ENCODE measurements around the gene PDZD2. TPM values are rescaled to one million over a fixed set of nuclear protein-coding genes. Genes with fewer than 3 reads are reported as not detected.

The PDZD2 gene
- total RNA-seq, 2 experiments from 2014 or later: not detected

GRCh38 chr5:31888564-31888963 is 249.6 kb downstream of the PDZD2 start:
- no peaks in the 10 kb centered on the region for H3K4me1 Mint-ChIP-seq
- H3K27ac Mint-ChIP-seq: no peak overlapping the region
- POLR2A ChIA-PET: no interaction called here
- H3K4me3 Mint-ChIP-seq: no peak overlapping the region
- no peaks in the 10 kb centered on the region for H3K9me3 Mint-ChIP-seq
- CTCF ChIA-PET: no interaction called here
- H3K36me3 Mint-ChIP-seq (ENCODE audit: low read depth): no peaks in the 10 kb centered on the region
- DNase-seq: no peak
- H3K27me3 Mint-ChIP-seq: peaks cover 4% of the 10 kb centered on the region

DNA sequence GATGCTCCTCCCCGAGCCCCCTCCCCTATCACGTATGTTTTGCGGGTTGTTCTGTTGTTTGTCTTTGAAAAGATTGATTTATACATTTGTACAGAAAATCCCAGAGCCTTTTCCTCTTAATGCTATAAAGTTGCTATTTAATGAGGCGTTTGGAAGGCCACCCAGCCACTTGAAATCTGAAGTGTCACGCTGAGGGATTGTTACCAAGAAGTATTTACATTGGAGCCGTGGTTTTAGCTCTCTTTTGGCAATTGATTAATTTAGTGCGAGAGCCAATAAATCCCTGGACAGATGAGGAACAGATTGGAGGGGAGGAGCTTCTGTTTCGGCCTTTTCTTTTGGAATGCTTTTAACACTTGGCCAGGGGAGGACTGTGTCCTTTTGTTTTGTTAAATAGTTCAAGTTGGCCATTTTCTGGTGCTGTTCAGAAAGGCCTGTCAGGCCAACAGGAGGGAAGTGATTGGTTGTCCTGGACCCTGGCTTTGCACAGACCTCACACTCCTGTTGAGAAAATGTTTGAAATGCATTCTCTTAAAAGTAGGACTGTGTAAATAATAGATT is 250.2 kb downstream of the PDZD2 start:
- Mint-ChIP-seq H3K4me1 (no peaks in the 10 kb centered on the region), H3K27ac (no peak overlapping the region), H3K9me3 (no peaks in the 10 kb centered on the region), H3K27me3 (peaks cover 4% of the 10 kb centered on the region), H3K36me3 (ENCODE audit: low read depth) (no peaks in the 10 kb centered on the region), H3K4me3 (no peak overlapping the region)
- DNase-seq: no peak
- ChIA-PET CTCF (no interaction called here), POLR2A (no interaction called here)

- no peaks in the 10 kb centered on the region for H3K36me3 Mint-ChIP-seq (ENCODE audit: low read depth)
- DNase-seq: no peak
- H3K4me3 Mint-ChIP-seq: no peak overlapping the region
- ChIA-PET POLR2A (no interaction called here), CTCF (no interaction called here)
- H3K4me1 Mint-ChIP-seq: no peaks in the 10 kb centered on the region
- peaks cover 4% of the 10 kb centered on the region for H3K27me3 Mint-ChIP-seq
- no peak overlapping the region for H3K27ac Mint-ChIP-seq
- H3K9me3 Mint-ChIP-seq: no peaks in the 10 kb centered on the region
These were observed 251.1 kb downstream of the PDZD2 start for GRCh38 chr5:31890046-31890445.

DNA sequence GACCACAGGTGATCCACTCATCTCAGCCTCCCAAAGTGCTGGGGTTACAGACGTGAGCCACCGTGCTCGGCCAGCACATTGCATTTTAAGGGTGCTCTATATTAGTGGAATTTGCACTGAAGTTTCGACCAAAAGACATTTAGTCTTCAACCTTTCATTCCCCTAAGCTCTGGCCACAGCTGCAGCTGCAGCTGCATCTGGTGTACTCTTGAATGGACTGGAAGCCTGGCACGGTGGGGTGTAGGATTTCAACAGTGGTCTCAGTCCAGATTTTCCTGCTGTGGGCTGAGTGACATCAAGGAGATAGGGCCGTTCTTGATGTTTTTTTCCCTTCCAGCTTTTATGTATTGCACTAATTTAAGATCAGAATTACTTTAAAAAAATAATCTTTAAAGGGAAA is 255.2 kb downstream of the PDZD2 start:
- DNase-seq: no peak
- no peaks in the 10 kb centered on the region for H3K4me1 Mint-ChIP-seq
- H3K27ac Mint-ChIP-seq: no peak overlapping the region
- ChIA-PET CTCF (no interaction called here), POLR2A (no interaction called here)
- H3K27me3 Mint-ChIP-seq: no peaks in the 10 kb centered on the region
- no peaks in the 10 kb centered on the region for H3K9me3 Mint-ChIP-seq
- no peak overlapping the region for H3K4me3 Mint-ChIP-seq
- H3K36me3 Mint-ChIP-seq (ENCODE audit: low read depth): no peaks in the 10 kb centered on the region

DNA sequence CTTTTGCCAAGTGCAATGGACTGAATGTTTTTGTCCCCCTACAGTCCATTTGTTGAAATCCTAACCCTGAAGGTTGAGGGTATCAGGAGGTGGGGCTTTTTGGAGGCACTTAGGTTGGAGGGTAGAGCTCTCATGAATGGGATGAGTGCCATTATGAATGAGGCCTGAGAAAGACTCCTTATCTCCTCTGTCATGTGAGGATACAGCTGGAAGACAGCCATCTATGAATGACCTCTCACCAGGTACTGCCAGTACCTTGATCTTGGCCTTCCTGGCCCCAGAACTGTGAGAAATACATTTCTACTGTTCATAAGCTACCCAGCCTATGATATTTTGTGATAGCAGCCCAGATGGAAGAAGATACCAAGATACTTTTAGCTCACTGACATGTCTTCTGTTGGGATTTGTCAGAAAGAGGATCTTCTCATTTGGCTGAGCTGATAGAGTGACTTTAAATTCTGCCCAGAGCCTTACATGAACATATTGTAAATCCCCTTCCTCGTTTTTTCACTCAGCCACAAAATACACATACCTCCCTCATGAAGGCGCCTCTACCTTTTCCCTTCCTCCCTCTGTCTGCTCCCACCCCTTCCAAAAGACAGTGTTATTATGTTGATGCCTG is 256.4 kb downstream of the PDZD2 start:
- DNase-seq: no peak
- H3K36me3 Mint-ChIP-seq (ENCODE audit: low read depth): no peaks in the 10 kb centered on the region
- ChIA-PET POLR2A (no interaction called here), CTCF (no interaction called here)
- H3K9me3 Mint-ChIP-seq: no peaks in the 10 kb centered on the region
- H3K27me3 Mint-ChIP-seq: no peaks in the 10 kb centered on the region
- H3K4me3 Mint-ChIP-seq: no peak overlapping the region
- no peak overlapping the region for H3K27ac Mint-ChIP-seq
- no peaks in the 10 kb centered on the region for H3K4me1 Mint-ChIP-seq

DNA sequence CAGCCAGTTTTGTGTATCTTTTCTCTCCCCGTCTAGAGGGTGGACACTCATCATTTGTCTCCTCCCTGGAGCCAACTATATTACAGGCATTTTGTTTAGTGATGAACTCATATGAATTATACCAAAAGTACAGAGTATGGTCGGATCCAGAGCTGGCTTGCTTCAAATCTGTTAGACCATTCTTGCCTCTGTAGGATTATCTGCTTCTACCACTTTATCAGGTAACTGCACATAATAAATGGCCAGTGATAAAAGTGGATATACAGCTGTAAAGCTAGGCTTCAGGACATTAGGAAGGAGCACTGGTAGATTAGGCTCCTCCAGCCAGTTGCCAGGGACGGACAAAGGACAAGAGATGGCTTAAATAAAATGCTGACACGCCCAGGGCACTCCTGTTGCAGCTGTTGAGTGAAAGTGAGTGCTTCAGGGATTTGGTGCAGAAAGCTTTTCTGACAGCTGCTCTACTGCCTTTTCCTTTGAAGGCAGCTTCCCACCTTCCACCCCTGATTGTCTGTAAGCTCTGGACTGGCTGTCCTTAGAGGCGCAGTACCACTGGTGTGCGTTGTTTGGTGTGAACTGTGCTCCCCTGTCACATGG is 259.2 kb downstream of the PDZD2 start:
- CTCF ChIA-PET: no interaction called here
- POLR2A ChIA-PET: no interaction called here
- Mint-ChIP-seq H3K4me3 (no peak overlapping the region), H3K9me3 (no peaks in the 10 kb centered on the region), H3K4me1 (no peaks in the 10 kb centered on the region), H3K36me3 (ENCODE audit: low read depth) (no peaks in the 10 kb centered on the region), H3K27ac (no peak overlapping the region), H3K27me3 (no peaks in the 10 kb centered on the region)
- no peak for DNase-seq

- POLR2A ChIA-PET: no interaction called here
These were observed 261.4 kb downstream of the PDZD2 start for GRCh38 chr5:31900296-31900865.

GRCh38 chr5:31901807-31902530 is 263.0 kb downstream of the PDZD2 start:
- Mint-ChIP-seq H3K27ac (no peak overlapping the region), H3K4me1 (no peaks in the 10 kb centered on the region), H3K9me3 (no peaks in the 10 kb centered on the region), H3K36me3 (ENCODE audit: low read depth) (no peaks in the 10 kb centered on the region), H3K4me3 (no peak overlapping the region), H3K27me3 (no peaks in the 10 kb centered on the region)
- CTCF ChIA-PET: no interaction called here
- no peak for DNase-seq
- POLR2A ChIA-PET: no interaction called here

More at GRCh38 chr5:31900296-31900865, 261.4 kb downstream of the PDZD2 start:
- DNase-seq: no peak
- no peaks in the 10 kb centered on the region for H3K4me1 Mint-ChIP-seq
- no peak overlapping the region for H3K4me3 Mint-ChIP-seq
- no peaks in the 10 kb centered on the region for H3K9me3 Mint-ChIP-seq
- H3K36me3 Mint-ChIP-seq (ENCODE audit: low read depth): no peaks in the 10 kb centered on the region
- no peaks in the 10 kb centered on the region for H3K27me3 Mint-ChIP-seq
- H3K27ac Mint-ChIP-seq: no peak overlapping the region
- CTCF ChIA-PET: interaction anchor here (1.2 kb wide), 1 partner anchor 193 kb away, joined by 3 read pairs; no protein-coding TSS in a partner anchor

GRCh38 chr5:31908396-31908795 is 269.5 kb downstream of the PDZD2 start:
- POLR2A ChIA-PET: no interaction called here
- no peaks in the 10 kb centered on the region for H3K4me1 Mint-ChIP-seq
- no peaks in the 10 kb centered on the region for H3K9me3 Mint-ChIP-seq
- H3K27me3 Mint-ChIP-seq: no peaks in the 10 kb centered on the region
- H3K36me3 Mint-ChIP-seq (ENCODE audit: low read depth): no peaks in the 10 kb centered on the region
- CTCF ChIA-PET: no interaction called here
- no peak overlapping the region for H3K27ac Mint-ChIP-seq
- no peak overlapping the region for H3K4me3 Mint-ChIP-seq
- no peak for DNase-seq

- no peaks in the 10 kb centered on the region for H3K4me1 Mint-ChIP-seq
- no peak overlapping the region for H3K27ac Mint-ChIP-seq
- H3K4me3 Mint-ChIP-seq: no peak overlapping the region
- CTCF ChIA-PET: interaction anchor here (1.2 kb wide), 1 partner anchor 10 kb away, joined by 3 read pairs; no protein-coding TSS in a partner anchor
- POLR2A ChIA-PET: no interaction called here
- no peaks in the 10 kb centered on the region for H3K9me3 Mint-ChIP-seq
- H3K36me3 Mint-ChIP-seq (ENCODE audit: low read depth): no peaks in the 10 kb centered on the region
- H3K27me3 Mint-ChIP-seq: no peaks in the 10 kb centered on the region
- DNase-seq: no peak
These were observed 270.1 kb downstream of the PDZD2 start for GRCh38 chr5:31909073-31909472.

DNA sequence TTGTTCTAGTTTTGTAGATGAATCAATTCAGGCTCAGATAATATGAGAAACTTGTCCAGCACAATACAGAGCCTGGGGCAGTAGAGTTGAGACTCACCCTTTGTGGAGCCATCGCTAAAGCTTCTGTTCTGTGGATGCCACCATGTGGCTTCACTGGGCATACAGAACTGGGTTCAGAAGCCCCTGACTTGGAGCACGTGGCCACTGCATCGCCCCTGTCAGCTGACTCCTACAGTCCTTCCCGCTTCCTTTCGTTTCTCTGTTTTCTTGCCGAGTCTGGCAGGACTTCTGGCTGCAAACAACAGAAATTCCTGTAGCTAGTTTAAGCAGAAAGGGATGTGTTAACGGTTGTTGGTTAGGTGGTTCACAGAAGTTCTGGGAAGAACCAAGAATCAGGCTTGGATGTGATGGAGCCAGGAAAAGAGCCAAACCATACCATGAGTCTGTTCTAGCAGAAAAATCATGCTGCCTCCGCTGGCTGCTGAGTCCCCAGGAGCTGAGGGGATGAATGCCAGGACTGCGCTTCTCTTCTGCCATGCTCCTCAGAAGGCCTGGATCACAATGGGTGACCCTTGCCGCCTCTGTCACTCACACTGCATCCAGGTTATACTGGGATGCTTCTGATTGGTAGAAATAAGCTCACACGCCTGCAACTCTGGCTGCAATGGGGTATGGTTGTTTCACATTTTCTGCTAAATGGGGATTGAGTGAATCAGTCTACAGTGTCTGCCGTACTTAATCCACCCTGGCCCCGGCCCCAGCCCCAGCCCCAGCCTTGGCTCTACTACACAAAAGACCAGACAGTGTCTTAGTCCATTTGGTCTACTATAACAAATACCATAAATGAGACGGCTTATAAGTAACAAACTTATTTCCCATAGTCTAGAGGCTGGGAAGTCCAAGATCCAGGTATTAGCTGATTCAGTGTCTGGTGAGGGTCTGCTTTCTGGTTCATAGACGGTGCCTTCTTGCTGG is 272.6 kb downstream of the PDZD2 start:
- Mint-ChIP-seq H3K27ac (no peak overlapping the region), H3K27me3 (no peaks in the 10 kb centered on the region), H3K9me3 (no peaks in the 10 kb centered on the region), H3K4me3 (no peak overlapping the region), H3K4me1 (no peaks in the 10 kb centered on the region), H3K36me3 (ENCODE audit: low read depth) (no peaks in the 10 kb centered on the region)
- ChIA-PET CTCF (no interaction called here), POLR2A (no interaction called here)
- DNase-seq: no peak

- Mint-ChIP-seq H3K9me3 (no peaks in the 10 kb centered on the region), H3K4me1 (no peaks in the 10 kb centered on the region), H3K36me3 (ENCODE audit: low read depth) (no peaks in the 10 kb centered on the region), H3K27ac (no peak overlapping the region), H3K4me3 (no peak overlapping the region), H3K27me3 (no peaks in the 10 kb centered on the region)
- ChIA-PET POLR2A (no interaction called here), CTCF (no interaction called here)
- no peak for DNase-seq
These were observed 274.9 kb downstream of the PDZD2 start for GRCh38 chr5:31913808-31914207.

GRCh38 chr5:31916327-31916726 is 277.4 kb downstream of the PDZD2 start:
- DNase-seq: no peak
- peaks cover 2% of the 10 kb centered on the region for H3K27me3 Mint-ChIP-seq
- no peaks in the 10 kb centered on the region for H3K9me3 Mint-ChIP-seq
- H3K36me3 Mint-ChIP-seq (ENCODE audit: low read depth): no peaks in the 10 kb centered on the region
- POLR2A ChIA-PET: no interaction called here
- no peak overlapping the region for H3K27ac Mint-ChIP-seq
- no peak overlapping the region for H3K4me3 Mint-ChIP-seq
- no peaks in the 10 kb centered on the region for H3K4me1 Mint-ChIP-seq
- CTCF ChIA-PET: no interaction called here
